Gastroesophageal sphincter (tissue), 3 donors: ENCODE data around the gene STING1.

Experiments used
- CTCF ChIP-seq, 4 experiments: fragments of 200-600 bp in 2 of 4; fragments of 450-650 bp in 2 of 4; sonication (generic) in 1 of 4; IDR thresholded peaks; one replicate each; pipeline ENCODE4 v1.5.1; 2017 to 2019; ENCODE audit warnings: antibody characterized with exemption in 4 of 4, mild to moderate bottlenecking in 2 of 4, moderate library complexity in 2 of 4
- EP300 ChIP-seq: sonication (generic); formaldehyde crosslinking; IDR thresholded peaks from one replicate; pipeline ENCODE4 v1.6.1; 2017; ENCODE audit warnings: antibody characterized with exemption, mild to moderate bottlenecking
- POLR2A ChIP-seq, 2 donors: fragments of 450-650 bp; IDR thresholded peaks; one replicate each; pipeline ENCODE4 v1.6.1; 2017; ENCODE audit warnings: antibody characterized with exemption in 2 of 2, mild to moderate bottlenecking in 2 of 2, moderate library complexity in 1 of 2
- POLR2AphosphoS5 ChIP-seq: sonication (generic); formaldehyde crosslinking; IDR thresholded peaks from one replicate; pipeline ENCODE4 v1.6.1; 2017; ENCODE audit warnings: antibody characterized with exemption

- TF ChIP-seq CTCF (IDR thresholded peaks at IDR 0.05) (no peak), POLR2AphosphoS5 (no peak), POLR2A (IDR thresholded peaks at IDR 0.05) (no peak), EP300 (no peak)
Measured at GRCh38 chr5:139488260-139488659, 5.7 kb upstream of the STING1 start.
